Esophagus squamous epithelium (tissue), 5 donors: Measurements from ENCODE around the gene ATF4. TPM values are rescaled to one million over a fixed set of nuclear protein-coding genes. Genes with fewer than 3 reads are reported as not detected.

Experiments used
- DNase-seq: peaks from one replicate; lab custom pipeline; 2025; lab: John Stamatoyannopoulos, UW
- H3K27ac ChIP-seq, 4 donors: fragments of 200-600 bp; sonication (generic); one replicate each; pipeline ENCODE4 v1.5.1; 2016 to 2019; ENCODE audit warnings: mild to moderate bottlenecking in 1 of 4
- H3K27me3 ChIP-seq, 4 donors: fragments of 200-600 bp; sonication (generic); 1 replicate in 3 of 4; 2 replicates in 1 of 4; pipeline versions ENCODE4 v1.5.1 to v1.6.0; 2017 to 2021; ENCODE audit warnings: antibody characterized with exemption in 1 of 4
- H3K36me3 ChIP-seq, 3 donors: fragments of 200-600 bp; sonication (generic); one replicate each; pipeline ENCODE4 v1.5.1; 2016 to 2019
- H3K4me1 ChIP-seq, 3 donors: fragments of 200-600 bp; sonication (generic); one replicate each; pipeline ENCODE4 v1.5.1; 2017 to 2019
- H3K4me3 ChIP-seq, 4 donors: fragments of 200-600 bp; sonication (generic); 1 replicate in 3 of 4; 2 replicates in 1 of 4; pipeline ENCODE4 v1.5.1; 2016 to 2019; ENCODE audit warnings: mild to moderate bottlenecking in 2 of 4, moderate library complexity in 1 of 4
- H3K9me3 ChIP-seq, 3 donors: fragments of 200-600 bp; sonication (generic); one replicate each; pipeline ENCODE4 v1.5.1; 2016 to 2019
- POLR2A ChIP-seq, 4 donors: fragments of 450-650 bp; IDR thresholded peaks; one replicate each; pipeline ENCODE4 v1.6.1; 2017; ENCODE audit warnings: antibody characterized with exemption in 4 of 4, mild to moderate bottlenecking in 4 of 4, moderate library complexity in 3 of 4
- WGBS, 2 donors: methylation state at CpG; one replicate each; pipeline ENCODE4 v1.1.5; 2018; 5-methylcytosine and 5-hydroxymethylcytosine counted together
- intact Hi-C: fragments of 100-400 bp; cut with DNase I; formaldehyde crosslinking; loops from one replicate; pipeline ENCODE4 v1.15.0; 2022
- total RNA-seq, 4 donors: library from RNA; depleted of rRNA; stranded (reverse); fragments of >200 nt; gene quantifications; one replicate each; pipeline ENCODE4 v1.1.0, GENCODE V29; 2016
- TF ChIP-seq, protein P1 (sequence below), 6 experiments: fragments of 450-650 bp in 4 of 6; fragments of 200-600 bp in 2 of 6; sonication (generic) in 2 of 6; IDR thresholded peaks; one replicate each; pipeline ENCODE4 v1.5.1; 2016 to 2019; ENCODE audit warnings: antibody characterized with exemption in 6 of 6, mild to moderate bottlenecking in 4 of 6, moderate library complexity in 4 of 6
- donor health status: DM: yes; HTN: yes; CAD: no.

The ATF4 gene
- total RNA-seq, 4 donors from 2014 or later, result 170 to 288 (median 234) TPM

DNA sequence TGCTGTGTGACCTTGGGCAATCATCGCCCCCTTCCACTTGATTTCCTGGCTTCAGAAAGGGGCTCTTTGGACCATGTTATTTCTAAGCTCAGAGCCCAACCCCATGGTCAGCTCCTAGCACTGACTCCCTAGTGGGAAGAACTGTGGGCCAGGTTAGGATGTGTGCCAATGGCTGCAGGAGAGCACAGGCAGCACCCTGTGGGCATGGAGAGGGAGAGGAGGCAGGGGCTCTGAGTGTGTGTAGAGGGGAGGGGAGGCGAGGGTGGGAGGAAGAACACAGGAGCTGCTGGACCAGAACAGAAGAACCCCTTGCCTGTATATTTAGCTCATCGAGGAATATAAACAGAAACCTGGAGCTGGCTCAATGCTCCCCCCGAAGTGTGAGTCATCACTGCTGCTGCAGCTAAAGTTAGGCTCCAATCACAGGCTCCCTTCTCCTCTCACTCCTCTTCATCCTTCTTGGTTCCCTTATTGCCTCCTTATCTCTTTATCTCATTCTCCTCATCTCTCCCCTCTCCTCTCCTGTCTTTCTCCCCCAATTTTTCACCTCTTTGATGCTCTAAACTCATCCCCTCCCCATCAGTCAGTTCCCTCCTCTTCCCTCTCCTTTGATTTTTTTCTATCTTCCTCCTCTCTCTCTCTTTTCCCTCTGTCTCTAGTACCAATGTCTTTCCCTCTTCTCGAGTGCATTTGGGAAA, 26.7 kb downstream of the ATF4 start:
- WGBS, 2 donors, result 11 to 15% methylated on average over 3 to 4 of the region's 5 CpGs
- H3K4me3 ChIP-seq, result no peak overlapping the region
- H3K4me1 ChIP-seq, result no peaks in the 10 kb centered on the region
- no peaks in the 10 kb centered on the region for H3K9me3 ChIP-seq
- intact Hi-C loops, result loop anchor here (10.0 kb wide), 1 partner anchor 798 kb away; the partner anchor contains the start of gene ADSL
- no peaks in the 10 kb centered on the region for H3K36me3 ChIP-seq
- no peak for DNase-seq
- H3K27ac ChIP-seq, result no peak overlapping the region
- peaks cover 0 to 97% (median 0%) of the 10 kb centered on the region in 4 donors for H3K27me3 ChIP-seq
- no peak for TF ChIP-seq POLR2A (IDR thresholded peaks at IDR 0.05)
- TF ChIP-seq, protein P1, sequence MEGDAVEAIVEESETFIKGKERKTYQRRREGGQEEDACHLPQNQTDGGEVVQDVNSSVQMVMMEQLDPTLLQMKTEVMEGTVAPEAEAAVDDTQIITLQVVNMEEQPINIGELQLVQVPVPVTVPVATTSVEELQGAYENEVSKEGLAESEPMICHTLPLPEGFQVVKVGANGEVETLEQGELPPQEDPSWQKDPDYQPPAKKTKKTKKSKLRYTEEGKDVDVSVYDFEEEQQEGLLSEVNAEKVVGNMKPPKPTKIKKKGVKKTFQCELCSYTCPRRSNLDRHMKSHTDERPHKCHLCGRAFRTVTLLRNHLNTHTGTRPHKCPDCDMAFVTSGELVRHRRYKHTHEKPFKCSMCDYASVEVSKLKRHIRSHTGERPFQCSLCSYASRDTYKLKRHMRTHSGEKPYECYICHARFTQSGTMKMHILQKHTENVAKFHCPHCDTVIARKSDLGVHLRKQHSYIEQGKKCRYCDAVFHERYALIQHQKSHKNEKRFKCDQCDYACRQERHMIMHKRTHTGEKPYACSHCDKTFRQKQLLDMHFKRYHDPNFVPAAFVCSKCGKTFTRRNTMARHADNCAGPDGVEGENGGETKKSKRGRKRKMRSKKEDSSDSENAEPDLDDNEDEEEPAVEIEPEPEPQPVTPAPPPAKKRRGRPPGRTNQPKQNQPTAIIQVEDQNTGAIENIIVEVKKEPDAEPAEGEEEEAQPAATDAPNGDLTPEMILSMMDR (IDR thresholded peaks at IDR 0.05), result no peak

- H3K4me1 ChIP-seq, result no peaks in the 10 kb centered on the region
- DNase-seq, result no peak
- intact Hi-C loops, result loop anchor here (10.0 kb wide), 1 partner anchor 797 kb away; the partner anchor contains the start of gene ADSL
- peaks cover 0 to 98% (median 0%) of the 10 kb centered on the region in 4 donors for H3K27me3 ChIP-seq
- H3K9me3 ChIP-seq, result no peaks in the 10 kb centered on the region
- 32 to 36% methylated on average over 2 of the region's 2 CpGs for WGBS, 2 donors
- H3K4me3 ChIP-seq, result no peak overlapping the region
- H3K36me3 ChIP-seq, result no peaks in the 10 kb centered on the region
- TF ChIP-seq, protein P1 (IDR thresholded peaks at IDR 0.05), result no peak
- TF ChIP-seq POLR2A (IDR thresholded peaks at IDR 0.05), result no peak
- H3K27ac ChIP-seq, result no peak overlapping the region
Observed at GRCh38 chr22:39547587-39547947, 27.2 kb downstream of the ATF4 start.

- H3K4me3 ChIP-seq, result no peak overlapping the region
- intact Hi-C loops, result no loop called here
- no peaks in the 10 kb centered on the region for H3K36me3 ChIP-seq
- H3K9me3 ChIP-seq, result no peaks in the 10 kb centered on the region
- no peak overlapping the region for H3K27ac ChIP-seq
- WGBS, 2 donors, result 64% methylated on average over 3 of the region's 3 CpGs; no CpG with 5 or more reads in 1 of the 2 donors
- H3K27me3 ChIP-seq, result peaks cover 5 to 94% (median 12%) of the 10 kb centered on the region in 4 donors
- peaks cover 7 to 15% (median 11%) of the 10 kb centered on the region in 3 donors for H3K4me1 ChIP-seq
- TF ChIP-seq, protein P1 (IDR thresholded peaks at IDR 0.05), result no peak
- no peak for TF ChIP-seq POLR2A (IDR thresholded peaks at IDR 0.05)
- DNase-seq, result no peak
Observed at GRCh38 chr22:39553429-39553828, 33.1 kb downstream of the ATF4 start.

- H3K36me3 ChIP-seq, result no peaks in the 10 kb centered on the region
- 44 to 67% methylated on average over 1 to 2 of the region's 3 CpGs for WGBS, 2 donors
- intact Hi-C loops, result no loop called here
- no peak overlapping the region for H3K27ac ChIP-seq
- no peak overlapping the region for H3K4me3 ChIP-seq
- no peaks in the 10 kb centered on the region for H3K9me3 ChIP-seq
- TF ChIP-seq, protein P1 (IDR thresholded peaks at IDR 0.05), result no peak
- TF ChIP-seq POLR2A (IDR thresholded peaks at IDR 0.05), result no peak
- DNase-seq, result no peak
- H3K27me3 ChIP-seq, result peaks cover 5 to 94% (median 16%) of the 10 kb centered on the region in 4 donors
- peaks cover 8 to 22% (median 11%) of the 10 kb centered on the region in 3 donors for H3K4me1 ChIP-seq
Observed at GRCh38 chr22:39554151-39554550, 33.8 kb downstream of the ATF4 start.
